NB4 (cell line): Measurements from ENCODE around the gene CDK12.
"Not testable (repeated sequence)": the region's sequence is repeated elsewhere in the genome, so short reads cannot be mapped to it uniquely, and the experiment has no call there.

Source experiments
- DNase-seq: peaks from one replicate; pipeline ENCODE4 v3.0.0; 2010; ENCODE audit warnings: low read depth
- H3K4me3 ChIP-seq: one replicate; pipeline ENCODE4 v1.5.1; 2011; ENCODE audit warnings: mild to moderate bottlenecking, low read depth, low read length, moderate library complexity
- MYC ChIP-seq: IDR thresholded peaks from 2 replicates; pipeline ENCODE4 v1.6.1; 2011; ENCODE audit warnings: low read depth, low read length
- POLR2A ChIP-seq: IDR thresholded peaks from 2 replicates; pipeline ENCODE4 v1.6.1; 2011; ENCODE audit warnings: mild to moderate bottlenecking; ENCODE audit not compliant: insufficient read length; ENCODE audit errors: extremely low read depth
- TF ChIP-seq, protein P1 (sequence below): IDR thresholded peaks from one replicate; pipeline ENCODE4 v1.5.1; 2012; ENCODE audit warnings: low read depth, low read length
- TF ChIP-seq, protein P2 (sequence below): IDR thresholded peaks from 2 replicates; pipeline ENCODE4 v1.6.1; 2011; ENCODE audit warnings: low read depth, low read length

CDK12 gene

DNA sequence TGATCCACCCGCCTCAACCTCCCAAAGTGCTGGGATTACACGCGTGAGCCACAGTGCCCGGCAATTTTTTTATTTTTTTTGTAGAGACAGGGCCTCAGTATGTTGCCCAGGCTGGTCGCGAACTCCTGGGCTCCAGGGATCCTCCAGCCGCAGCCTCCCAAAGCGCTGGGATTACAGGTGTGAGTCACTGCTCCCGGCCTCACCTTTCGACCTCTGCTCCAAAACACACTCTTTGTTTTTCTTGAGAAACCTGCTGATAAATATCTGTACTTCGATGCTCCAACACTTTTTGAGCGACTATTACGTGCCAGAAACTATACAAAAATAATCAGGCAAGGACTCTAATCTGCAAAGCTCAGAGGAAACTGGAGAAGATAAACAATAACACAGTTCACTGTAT lies 11.2 kb upstream of the CDK12 start:
- no peak for DNase-seq
- peak overlapping the region; percentile 90 for H3K4me3 ChIP-seq
- TF ChIP-seq POLR2A: no peak
- no peak for TF ChIP-seq MYC
- TF ChIP-seq, protein P1, sequence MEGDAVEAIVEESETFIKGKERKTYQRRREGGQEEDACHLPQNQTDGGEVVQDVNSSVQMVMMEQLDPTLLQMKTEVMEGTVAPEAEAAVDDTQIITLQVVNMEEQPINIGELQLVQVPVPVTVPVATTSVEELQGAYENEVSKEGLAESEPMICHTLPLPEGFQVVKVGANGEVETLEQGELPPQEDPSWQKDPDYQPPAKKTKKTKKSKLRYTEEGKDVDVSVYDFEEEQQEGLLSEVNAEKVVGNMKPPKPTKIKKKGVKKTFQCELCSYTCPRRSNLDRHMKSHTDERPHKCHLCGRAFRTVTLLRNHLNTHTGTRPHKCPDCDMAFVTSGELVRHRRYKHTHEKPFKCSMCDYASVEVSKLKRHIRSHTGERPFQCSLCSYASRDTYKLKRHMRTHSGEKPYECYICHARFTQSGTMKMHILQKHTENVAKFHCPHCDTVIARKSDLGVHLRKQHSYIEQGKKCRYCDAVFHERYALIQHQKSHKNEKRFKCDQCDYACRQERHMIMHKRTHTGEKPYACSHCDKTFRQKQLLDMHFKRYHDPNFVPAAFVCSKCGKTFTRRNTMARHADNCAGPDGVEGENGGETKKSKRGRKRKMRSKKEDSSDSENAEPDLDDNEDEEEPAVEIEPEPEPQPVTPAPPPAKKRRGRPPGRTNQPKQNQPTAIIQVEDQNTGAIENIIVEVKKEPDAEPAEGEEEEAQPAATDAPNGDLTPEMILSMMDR: no peak
- TF ChIP-seq, protein P2, sequence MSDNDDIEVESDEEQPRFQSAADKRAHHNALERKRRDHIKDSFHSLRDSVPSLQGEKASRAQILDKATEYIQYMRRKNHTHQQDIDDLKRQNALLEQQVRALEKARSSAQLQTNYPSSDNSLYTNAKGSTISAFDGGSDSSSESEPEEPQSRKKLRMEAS: no peak

DNA sequence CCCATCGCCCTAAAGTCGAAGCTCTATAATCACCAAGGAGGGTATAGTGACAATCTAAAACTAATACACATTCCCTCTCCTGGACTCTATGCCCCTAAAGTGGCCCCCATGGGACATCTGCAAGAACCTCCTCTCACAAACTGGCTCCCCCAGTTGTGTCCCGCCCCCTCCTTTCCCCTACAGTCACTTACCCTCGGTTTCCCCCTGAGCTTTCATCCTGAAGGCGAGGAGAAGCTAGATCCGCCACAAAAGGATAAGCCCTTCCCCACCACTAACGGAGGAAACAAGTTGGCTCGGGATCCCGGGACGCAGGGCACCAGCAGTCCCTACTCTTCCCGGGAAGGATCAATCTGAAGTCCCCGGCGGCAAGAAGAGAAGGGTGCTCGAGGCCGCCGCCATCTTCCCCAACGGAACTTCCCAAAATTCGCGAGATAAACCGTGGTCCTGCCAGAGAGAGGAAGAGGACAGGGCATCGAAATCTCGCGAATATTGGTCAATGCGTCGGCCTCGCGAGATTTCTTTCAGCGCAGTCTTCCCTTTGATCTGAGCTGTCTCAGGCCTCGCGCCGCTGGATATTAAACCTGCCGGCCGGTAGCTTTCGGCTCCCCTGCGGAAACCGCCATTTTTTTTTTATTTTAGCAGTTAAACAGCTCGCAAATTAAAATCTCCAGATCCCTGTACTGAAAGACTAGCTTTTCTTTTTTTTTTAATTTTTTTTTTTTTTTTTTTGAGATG lies 10.3 kb upstream of the CDK12 start, which contains the start of gene MED1:
TSS of gene MED1 (minus strand) at position 417 of the 735 bp plus-strand sequence. CDS start at position 216, 201 bp downstream.
- H3K4me3 ChIP-seq: peak within 1 kb of the TSS; percentile 90
- TF ChIP-seq MYC (peak; percentile 74; the same call in 1 of the 2 replicates), POLR2A (peak; percentile 81)
- TF ChIP-seq, protein P2: peak; percentile 67
- TF ChIP-seq, protein P1: no peak
- DNase-seq: peak; percentile 99

DNA sequence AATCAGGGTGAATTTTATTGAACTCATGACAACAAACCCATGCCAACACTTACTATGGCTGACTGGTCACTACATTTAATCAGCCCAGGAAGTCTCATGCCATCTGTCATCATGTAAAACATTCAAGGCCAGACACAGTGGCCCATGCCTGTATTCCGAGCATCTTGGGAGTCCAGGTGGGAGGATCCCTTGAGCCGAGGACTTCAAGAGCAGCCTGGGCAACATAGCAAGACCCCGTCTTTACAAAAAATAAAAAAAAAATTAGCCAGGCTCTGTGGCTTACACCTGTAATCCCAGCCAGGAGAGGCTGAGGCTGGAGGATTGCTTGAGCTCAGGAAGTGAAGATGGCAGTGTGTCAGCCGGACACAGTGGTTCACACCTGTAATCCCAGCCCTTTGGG lies 5.4 kb upstream of the CDK12 start:
- DNase-seq: no peak
- TF ChIP-seq, protein P2: no peak
- TF ChIP-seq, protein P1: no peak
- TF ChIP-seq POLR2A (no peak), MYC (no peak)
- H3K4me3 ChIP-seq: no peak overlapping the region

DNA sequence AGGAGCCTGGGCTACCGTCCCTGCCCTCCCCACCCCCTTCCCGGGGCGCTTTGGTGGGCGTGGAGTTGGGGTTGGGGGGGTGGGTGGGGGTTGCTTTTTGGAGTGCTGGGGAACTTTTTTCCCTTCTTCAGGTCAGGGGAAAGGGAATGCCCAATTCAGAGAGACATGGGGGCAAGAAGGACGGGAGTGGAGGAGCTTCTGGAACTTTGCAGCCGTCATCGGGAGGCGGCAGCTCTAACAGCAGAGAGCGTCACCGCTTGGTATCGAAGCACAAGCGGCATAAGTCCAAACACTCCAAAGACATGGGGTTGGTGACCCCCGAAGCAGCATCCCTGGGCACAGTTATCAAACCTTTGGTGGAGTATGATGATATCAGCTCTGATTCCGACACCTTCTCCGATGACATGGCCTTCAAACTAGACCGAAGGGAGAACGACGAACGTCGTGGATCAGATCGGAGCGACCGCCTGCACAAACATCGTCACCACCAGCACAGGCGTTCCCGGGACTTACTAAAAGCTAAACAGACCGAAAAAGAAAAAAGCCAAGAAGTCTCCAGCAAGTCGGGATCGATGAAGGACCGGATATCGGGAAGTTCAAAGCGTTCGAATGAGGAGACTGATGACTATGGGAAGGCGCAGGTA lies 762 bp downstream of the CDK12 start:
- TF ChIP-seq, protein P1: no peak
- peak overlapping the region; percentile 87 for H3K4me3 ChIP-seq
- DNase-seq: peak; percentile 37

DNA sequence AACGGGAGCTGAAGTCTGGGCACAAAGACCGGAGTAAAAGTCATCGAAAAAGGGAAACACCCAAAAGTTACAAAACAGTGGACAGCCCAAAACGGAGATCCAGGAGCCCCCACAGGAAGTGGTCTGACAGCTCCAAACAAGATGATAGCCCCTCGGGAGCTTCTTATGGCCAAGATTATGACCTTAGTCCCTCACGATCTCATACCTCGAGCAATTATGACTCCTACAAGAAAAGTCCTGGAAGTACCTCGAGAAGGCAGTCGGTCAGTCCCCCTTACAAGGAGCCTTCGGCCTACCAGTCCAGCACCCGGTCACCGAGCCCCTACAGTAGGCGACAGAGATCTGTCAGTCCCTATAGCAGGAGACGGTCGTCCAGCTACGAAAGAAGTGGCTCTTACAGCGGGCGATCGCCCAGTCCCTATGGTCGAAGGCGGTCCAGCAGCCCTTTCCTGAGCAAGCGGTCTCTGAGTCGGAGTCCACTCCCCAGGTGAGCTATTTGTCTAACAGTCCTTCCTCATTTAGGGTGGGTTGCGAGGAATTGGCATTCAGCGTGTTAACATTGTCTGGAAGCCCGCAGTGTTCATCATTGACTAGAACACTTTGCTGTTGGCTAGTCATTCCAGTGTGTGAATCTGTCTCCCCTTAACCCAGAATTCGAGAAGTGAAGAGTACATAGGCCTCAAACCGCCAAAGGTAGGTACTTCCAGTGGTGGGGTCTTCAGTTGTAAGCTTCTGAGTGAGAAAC lies 1.5 kb downstream of the CDK12 start:
- peak overlapping the region; percentile 87 for H3K4me3 ChIP-seq
- TF ChIP-seq, protein P2: no peak
- no peak for TF ChIP-seq MYC
- TF ChIP-seq, protein P1: no peak
- TF ChIP-seq POLR2A: no peak
- DNase-seq: peak; percentile 68

DNA sequence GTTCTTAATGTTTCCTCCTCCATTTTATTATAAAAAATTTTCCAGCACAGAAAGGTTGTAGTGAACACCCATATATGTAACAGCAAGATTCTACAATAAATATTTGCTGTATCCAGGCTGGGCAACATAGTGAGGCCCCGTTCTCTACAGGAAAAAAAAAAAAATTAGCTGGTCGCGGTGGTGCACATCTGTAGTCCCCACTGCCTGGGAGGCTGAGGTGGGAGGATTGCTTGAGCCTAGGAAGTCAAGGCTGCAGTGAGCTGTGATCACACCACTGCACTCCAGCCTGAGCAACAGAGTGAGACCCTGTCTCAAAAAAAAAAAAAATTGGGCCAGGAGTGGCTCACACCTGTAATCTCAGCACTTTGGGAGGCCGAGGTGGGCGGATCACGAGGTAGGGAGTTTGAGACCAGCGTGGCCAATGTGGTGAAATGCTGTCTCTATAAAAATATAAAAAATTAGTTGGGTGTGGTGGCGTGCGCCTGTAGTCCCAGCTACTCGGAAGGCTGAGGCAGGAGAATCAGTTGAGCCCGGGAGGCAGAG lies 3.4 kb downstream of the CDK12 start:
- DNase-seq: not testable (repeated sequence)
- peak overlapping the region; percentile 87 for H3K4me3 ChIP-seq

DNA sequence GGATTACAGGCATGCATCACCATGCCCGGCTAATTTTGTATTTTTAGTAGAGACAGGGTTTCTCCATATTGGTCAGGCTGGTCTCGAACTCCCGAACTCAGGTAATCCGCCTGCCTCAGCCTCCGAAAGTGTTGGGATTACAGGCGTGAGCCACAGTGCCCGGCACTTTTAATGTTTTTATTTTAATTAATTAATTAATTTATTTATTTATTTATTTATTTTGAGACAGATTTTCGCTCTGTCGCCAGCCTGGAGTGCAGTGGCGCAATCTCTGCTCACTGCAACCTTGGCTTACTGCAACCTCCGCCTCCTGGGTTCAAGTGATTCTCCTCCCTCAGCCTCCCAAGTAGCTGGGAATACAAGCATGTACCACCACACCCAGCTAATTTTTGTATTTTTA lies 7.3 kb downstream of the CDK12 start:
- DNase-seq, H3K4me3 ChIP-seq: not testable (repeated sequence)
